Measurements from ENCODE around the gene MAP2K2.
"Not testable (repeated sequence)": the region's sequence is repeated elsewhere in the genome, so short reads cannot be mapped to it uniquely, and the experiment has no call there.

The MAP2K2 gene

DNA sequence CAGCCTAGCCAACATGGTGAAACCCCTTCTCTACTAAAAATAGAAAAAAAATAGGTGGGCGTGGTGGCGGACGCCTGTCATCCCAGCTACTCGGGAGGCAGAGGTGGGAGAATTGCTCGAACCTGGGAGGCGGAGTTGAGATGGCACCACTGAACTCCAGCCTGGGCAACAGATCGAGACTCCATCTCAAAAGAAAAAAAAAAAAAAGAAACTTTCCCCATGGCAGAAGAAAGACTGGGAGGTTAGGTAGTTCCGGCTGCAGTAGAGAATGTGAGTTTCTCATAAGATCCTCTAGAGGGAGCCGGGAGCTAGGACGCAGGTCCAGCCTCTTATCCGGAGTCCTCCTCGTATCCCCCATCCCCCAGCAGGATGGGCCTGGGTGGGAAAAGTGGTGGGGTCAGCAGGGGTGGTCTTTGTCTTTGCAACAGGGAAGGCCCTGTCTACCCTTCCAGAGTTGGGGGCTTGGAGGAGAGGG lies 16.4 kb upstream of the MAP2K2 start:
- H3K36me3 Mint-ChIP-seq (ENCODE audit: low read depth), result no peaks in the 10 kb centered on the region
- no peak overlapping the region for H3K4me3 Mint-ChIP-seq
- peaks cover 9% of the 10 kb centered on the region for H3K4me1 Mint-ChIP-seq (ENCODE audit: low read depth)
- peaks cover 7% of the 10 kb centered on the region for H3K27me3 Mint-ChIP-seq (ENCODE audit: low read depth)
- no peaks in the 10 kb centered on the region for H3K9me3 Mint-ChIP-seq
- no peak overlapping the region for H3K27ac Mint-ChIP-seq

DNA sequence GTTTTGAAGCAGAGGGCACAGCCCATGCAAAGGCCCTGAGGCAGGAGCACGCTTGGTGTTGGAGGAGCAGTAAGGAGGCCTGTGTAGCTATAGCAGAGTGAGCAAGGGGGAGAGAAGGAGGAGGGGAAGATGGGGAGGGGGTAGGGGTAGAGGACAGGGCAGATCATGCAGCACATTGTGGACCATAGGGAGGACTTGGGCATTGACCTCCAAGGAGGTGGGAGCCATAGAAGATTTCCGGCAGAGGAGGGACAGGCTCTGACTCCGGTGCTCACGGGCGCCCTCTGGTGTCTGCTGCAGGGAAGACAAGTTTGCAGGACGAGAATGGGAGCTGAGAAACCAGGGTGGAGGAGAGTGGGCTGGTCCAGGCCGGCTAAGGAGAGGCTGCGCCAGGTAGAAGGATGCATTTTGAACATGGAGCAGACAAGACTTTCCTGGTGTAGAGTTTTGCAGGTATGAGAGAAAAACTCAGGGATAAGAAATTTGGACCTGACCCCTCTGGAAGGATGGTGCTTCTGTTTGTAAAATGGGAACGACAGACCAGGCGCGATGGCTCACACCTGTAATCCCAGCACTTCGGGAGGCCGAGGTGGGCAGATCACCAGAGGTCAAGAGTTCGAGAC lies 15.8 kb upstream of the MAP2K2 start:
- peaks cover 9% of the 10 kb centered on the region for H3K4me1 Mint-ChIP-seq (ENCODE audit: low read depth)
- H3K27me3 Mint-ChIP-seq (ENCODE audit: low read depth), result peaks cover 7% of the 10 kb centered on the region
- peak overlapping the region; percentile 21 for H3K4me3 Mint-ChIP-seq
- peak overlapping the region; percentile 12 for H3K27ac Mint-ChIP-seq
- no peaks in the 10 kb centered on the region for H3K9me3 Mint-ChIP-seq
- no peaks in the 10 kb centered on the region for H3K36me3 Mint-ChIP-seq (ENCODE audit: low read depth)

DNA sequence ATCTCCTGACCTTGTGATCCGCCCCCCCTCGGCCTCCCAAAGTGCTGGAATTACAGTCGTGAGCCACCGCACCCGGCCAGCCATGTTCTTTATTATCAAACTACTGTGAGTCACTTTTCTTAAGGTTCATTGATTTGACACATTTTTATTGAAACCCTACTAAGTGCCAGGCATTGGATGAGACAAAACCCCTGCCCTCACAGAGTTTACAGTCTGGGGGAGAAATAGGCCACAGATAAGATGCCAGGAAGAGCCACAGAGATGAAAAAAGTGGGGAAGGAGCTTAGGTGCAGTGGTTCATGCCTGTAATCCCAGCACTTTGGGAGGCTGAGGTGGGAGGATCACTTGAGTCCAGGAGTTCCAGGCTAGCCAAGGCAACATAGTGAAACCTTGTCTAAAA lies 14.5 kb upstream of the MAP2K2 start:
- Mint-ChIP-seq H3K9me3 (no peaks in the 10 kb centered on the region), H3K4me1 (ENCODE audit: low read depth) (peaks cover 9% of the 10 kb centered on the region), H3K4me3 (peak overlapping the region; percentile 17), H3K36me3 (ENCODE audit: low read depth) (no peaks in the 10 kb centered on the region), H3K27ac (no peak overlapping the region), H3K27me3 (ENCODE audit: low read depth) (peaks cover 3% of the 10 kb centered on the region)

DNA sequence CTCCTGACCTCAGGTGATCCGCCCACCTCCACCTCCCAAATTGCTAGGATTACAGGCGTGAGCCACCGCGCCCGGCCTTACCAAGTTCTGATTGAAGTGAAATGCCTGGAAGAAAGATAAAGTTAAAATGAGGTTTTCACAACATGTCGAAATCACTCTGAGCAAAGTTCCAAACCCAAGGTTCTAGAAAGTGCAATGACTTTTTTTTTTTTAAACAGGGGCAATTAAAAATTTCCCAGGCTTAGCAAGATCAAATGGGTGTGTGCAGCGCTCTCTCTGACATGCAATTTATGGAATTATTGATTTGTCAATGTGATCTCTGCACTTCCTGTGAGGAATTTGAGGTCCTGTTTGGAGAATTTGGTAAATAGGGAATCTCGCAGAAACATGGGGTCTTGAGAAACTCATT lies 12.8 kb upstream of the MAP2K2 start:
- Mint-ChIP-seq H3K36me3 (ENCODE audit: low read depth) (no peaks in the 10 kb centered on the region), H3K9me3 (no peaks in the 10 kb centered on the region), H3K27ac (no peak overlapping the region), H3K4me1 (ENCODE audit: low read depth) (peaks cover 9% of the 10 kb centered on the region), H3K27me3 (ENCODE audit: low read depth) (peaks cover 3% of the 10 kb centered on the region), H3K4me3 (no peak overlapping the region)

DNA sequence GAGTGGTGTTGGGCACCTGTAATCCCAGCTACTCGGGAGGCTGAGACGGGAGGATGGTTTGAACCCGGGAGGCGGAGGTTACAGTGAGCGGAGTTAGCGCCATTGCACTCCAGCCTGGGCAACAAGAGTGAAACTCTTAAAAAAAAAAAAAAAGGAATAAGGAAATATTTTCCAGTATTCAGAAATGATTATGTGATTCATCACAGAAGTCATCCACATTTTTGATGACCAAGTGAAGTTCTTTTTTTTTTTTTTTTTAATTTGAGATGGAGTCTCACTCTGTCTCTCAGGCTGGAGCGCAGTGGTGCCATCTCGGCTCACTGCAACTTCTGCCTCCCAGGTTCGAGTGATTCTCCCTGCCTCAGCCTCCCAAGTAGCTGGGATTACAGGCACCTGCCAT lies 11.5 kb upstream of the MAP2K2 start:
- not testable (repeated sequence) for H3K9me3 Mint-ChIP-seq; H3K4me3 Mint-ChIP-seq; H3K4me1 Mint-ChIP-seq (ENCODE audit: low read depth)

DNA sequence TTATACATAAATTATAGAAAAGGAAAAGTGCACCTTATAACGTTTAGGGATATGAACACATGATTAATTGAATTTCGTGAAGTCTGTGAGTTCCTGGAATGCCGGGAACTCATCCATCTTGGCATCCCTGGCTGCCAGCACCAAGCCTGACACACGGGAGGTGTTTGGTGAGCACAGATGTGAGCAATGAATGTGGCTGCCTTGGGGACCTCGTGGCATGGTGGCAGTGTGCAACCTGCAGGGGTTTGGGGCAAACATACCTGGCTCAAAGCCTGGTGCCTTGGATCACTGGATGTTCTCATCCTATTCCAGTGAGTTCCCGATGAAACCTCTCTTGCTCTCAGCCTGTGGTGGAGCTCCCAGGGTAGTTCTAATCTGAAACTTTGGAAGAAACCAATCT lies 10.4 kb upstream of the MAP2K2 start:
- Mint-ChIP-seq H3K4me1 (ENCODE audit: low read depth) (no peaks in the 10 kb centered on the region), H3K27me3 (ENCODE audit: low read depth) (peaks cover 10% of the 10 kb centered on the region), H3K27ac (no peak overlapping the region), H3K4me3 (no peak overlapping the region), H3K36me3 (ENCODE audit: low read depth) (no peaks in the 10 kb centered on the region), H3K9me3 (no peaks in the 10 kb centered on the region)

More for the DNA sequence above, 11.5 kb upstream of the MAP2K2 start:
- H3K27me3 Mint-ChIP-seq (ENCODE audit: low read depth); H3K36me3 Mint-ChIP-seq (ENCODE audit: low read depth); H3K27ac Mint-ChIP-seq: not testable (repeated sequence)

DNA sequence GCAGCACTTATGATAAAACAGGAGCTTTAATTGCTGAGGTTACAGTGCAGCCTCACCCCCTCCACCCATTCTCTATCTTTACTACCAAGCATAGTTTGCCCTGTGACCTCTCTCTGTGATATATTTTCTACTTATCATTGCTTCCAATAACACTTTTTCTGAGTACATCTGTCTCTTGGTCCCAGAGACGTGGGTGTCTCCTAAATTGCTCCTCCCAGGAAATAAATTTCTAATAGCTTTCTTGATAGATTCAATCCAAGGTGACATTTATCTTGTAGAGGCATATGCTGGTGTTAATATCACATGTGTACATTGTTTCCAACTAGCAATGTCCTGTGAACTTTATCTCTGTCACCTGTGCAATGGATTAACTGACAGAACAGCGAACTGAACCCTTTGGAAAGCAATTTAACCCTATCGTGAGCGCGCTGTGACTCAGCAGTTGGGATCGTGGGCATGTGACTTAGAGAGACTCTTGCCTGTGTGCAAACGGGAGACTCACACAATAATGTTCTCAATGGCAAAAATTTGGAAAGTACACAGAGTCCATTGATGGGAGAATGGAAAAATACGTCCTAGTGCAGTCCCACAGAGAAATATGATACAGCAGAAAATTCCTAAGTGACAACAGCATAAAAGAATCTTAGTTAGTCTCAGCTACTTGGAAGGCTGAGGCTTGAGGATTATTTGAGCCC lies 7.0 kb upstream of the MAP2K2 start:
- Mint-ChIP-seq H3K27me3 (ENCODE audit: low read depth) (peaks cover 10% of the 10 kb centered on the region), H3K36me3 (ENCODE audit: low read depth) (no peaks in the 10 kb centered on the region), H3K27ac (no peak overlapping the region), H3K4me3 (no peak overlapping the region), H3K9me3 (no peaks in the 10 kb centered on the region), H3K4me1 (ENCODE audit: low read depth) (peaks cover 2% of the 10 kb centered on the region)

DNA sequence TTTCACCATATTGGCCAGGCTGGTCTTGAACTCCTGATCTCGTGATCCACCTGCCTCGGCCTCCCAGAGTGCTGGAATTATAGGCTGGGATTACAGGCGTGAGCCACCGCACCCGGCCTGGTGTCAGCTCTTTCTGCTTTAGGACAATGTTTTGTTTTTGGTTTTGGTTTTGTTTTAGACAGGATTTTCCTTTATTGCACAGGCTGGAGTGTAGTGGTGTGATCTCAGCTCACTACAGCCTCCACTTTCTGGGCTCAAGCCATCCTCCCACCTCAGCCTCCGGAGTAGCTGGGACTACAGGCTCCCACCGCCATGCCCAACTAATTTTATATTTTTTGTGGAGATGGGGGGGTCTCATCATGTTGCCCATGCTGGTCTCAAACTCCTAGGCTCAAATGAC lies 5.1 kb upstream of the MAP2K2 start:
- H3K9me3 Mint-ChIP-seq; H3K27me3 Mint-ChIP-seq (ENCODE audit: low read depth); H3K4me3 Mint-ChIP-seq; H3K4me1 Mint-ChIP-seq (ENCODE audit: low read depth); H3K36me3 Mint-ChIP-seq (ENCODE audit: low read depth); H3K27ac Mint-ChIP-seq: not testable (repeated sequence)

DNA sequence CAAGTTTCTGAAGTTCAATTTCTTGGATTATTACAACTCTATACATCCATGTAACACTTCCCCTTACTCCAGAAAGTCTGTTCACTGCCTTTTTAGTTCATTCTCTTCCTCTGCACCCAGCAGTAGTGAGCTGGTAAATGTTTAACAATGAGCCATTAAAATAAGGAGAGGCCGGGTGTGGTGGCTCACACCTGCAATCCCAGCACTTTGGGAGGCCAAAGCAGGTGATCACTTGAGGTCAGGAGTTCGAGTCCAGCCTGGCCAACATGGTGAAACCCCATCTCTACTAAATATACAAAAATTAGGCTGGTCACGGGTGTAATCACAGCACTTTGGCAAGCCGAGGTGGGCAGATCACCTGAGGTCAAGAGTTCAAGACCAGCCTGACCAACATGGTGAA lies 3.4 kb upstream of the MAP2K2 start:
- H3K4me1 Mint-ChIP-seq (ENCODE audit: low read depth), result peaks cover 15% of the 10 kb centered on the region
- not testable (repeated sequence) for H3K27me3 Mint-ChIP-seq (ENCODE audit: low read depth); H3K4me3 Mint-ChIP-seq; H3K9me3 Mint-ChIP-seq; H3K27ac Mint-ChIP-seq; H3K36me3 Mint-ChIP-seq (ENCODE audit: low read depth)

DNA sequence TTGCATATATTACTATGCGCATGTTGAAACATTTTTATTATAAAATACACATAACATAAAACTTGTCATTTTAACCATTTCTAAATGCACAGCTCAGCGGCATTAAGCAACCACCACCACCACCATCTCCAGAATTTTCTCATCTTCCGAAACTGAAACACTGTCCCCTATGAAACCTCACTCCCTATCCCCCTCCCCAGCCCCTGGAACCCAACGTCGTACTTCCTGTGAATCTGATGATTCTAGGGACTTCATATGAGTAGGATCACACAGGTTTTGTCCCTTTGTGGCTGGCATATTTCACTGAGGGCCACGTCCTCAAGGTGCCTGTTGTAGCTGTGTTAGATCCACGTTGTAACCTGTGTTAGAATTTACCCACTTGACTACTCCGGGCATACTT lies 716 bp upstream of the MAP2K2 start:
- peaks cover 23% of the 10 kb centered on the region for H3K4me1 Mint-ChIP-seq (ENCODE audit: low read depth)
- peak overlapping the region; percentile 77 for H3K27ac Mint-ChIP-seq
- no peaks in the 10 kb centered on the region for H3K27me3 Mint-ChIP-seq (ENCODE audit: low read depth)
- peak overlapping the region; percentile 72 for H3K4me3 Mint-ChIP-seq
- H3K36me3 Mint-ChIP-seq (ENCODE audit: low read depth), result peaks cover 2% of the 10 kb centered on the region
- no peaks in the 10 kb centered on the region for H3K9me3 Mint-ChIP-seq

DNA sequence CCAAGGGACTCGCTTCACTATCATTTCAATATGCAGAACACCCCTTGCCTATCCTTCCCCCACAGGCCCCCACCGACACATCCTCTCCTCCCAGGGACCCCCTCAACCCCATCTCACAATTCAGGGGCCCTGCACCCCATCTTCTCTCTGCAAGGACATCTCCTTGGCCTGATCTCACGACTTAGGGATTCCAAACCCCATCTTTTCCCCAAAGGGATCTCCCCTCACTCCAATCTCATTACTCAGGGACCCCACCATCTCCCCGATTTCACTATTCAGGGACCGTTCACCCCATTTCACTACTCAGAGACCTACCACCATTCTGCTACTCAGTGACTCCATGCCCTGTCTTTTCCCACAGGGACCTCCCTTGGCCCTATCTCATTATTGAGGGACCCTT lies 1.4 kb downstream of the MAP2K2 start:
- peak overlapping the region; percentile 94 for H3K27ac Mint-ChIP-seq
- H3K4me1 Mint-ChIP-seq (ENCODE audit: low read depth), result peaks cover 24% of the 10 kb centered on the region
- H3K9me3 Mint-ChIP-seq, result no peaks in the 10 kb centered on the region
- H3K36me3 Mint-ChIP-seq (ENCODE audit: low read depth), result peaks cover 8% of the 10 kb centered on the region
- peak overlapping the region; percentile 98 for H3K4me3 Mint-ChIP-seq
- H3K27me3 Mint-ChIP-seq (ENCODE audit: low read depth), result no peaks in the 10 kb centered on the region

DNA sequence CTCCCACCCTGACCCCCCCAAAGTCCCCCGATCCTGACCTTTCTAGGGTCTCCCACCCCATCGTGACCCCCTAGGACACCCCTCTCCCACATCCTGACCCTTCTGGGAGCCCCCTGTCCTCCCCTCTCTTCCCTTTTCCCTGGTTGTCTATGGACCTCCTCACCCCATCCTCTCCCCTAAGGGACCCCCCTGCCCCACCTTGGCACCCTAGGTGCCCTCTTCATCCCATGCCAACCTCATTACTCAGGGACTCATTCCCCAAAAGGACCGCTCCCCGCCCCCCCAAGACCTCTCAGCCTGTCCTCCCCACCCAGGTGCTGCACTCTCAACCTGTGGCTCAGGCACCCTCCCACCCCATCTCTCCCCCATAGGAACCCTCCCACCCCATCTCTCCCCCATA lies 2.1 kb downstream of the MAP2K2 start:
- Mint-ChIP-seq H3K27me3 (ENCODE audit: low read depth) (no peaks in the 10 kb centered on the region), H3K36me3 (ENCODE audit: low read depth) (peaks cover 10% of the 10 kb centered on the region), H3K4me1 (ENCODE audit: low read depth) (peaks cover 25% of the 10 kb centered on the region), H3K27ac (no peak overlapping the region), H3K4me3 (no peak overlapping the region), H3K9me3 (no peaks in the 10 kb centered on the region)

DNA sequence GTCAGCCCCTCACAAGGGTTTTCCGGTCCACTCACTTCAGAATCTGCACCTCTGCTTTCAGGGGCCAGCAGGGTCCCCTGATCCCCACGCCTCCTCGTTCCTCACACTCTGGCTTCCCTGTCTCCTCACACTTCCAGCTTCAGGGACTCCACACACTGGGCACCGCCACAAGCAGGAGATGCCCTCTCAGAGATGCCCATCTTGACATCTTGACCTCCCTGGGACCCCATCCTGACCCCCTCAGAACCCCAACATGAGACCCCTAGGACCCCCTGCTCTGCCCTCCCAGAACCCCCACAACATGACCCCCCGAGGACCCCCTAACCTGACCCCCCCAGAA lies 2.7 kb downstream of the MAP2K2 start:
- Mint-ChIP-seq H3K27me3 (ENCODE audit: low read depth) (no peaks in the 10 kb centered on the region), H3K4me1 (ENCODE audit: low read depth) (peaks cover 27% of the 10 kb centered on the region), H3K9me3 (no peaks in the 10 kb centered on the region), H3K27ac (no peak overlapping the region), H3K36me3 (ENCODE audit: low read depth) (peaks cover 12% of the 10 kb centered on the region), H3K4me3 (no peak overlapping the region)

DNA sequence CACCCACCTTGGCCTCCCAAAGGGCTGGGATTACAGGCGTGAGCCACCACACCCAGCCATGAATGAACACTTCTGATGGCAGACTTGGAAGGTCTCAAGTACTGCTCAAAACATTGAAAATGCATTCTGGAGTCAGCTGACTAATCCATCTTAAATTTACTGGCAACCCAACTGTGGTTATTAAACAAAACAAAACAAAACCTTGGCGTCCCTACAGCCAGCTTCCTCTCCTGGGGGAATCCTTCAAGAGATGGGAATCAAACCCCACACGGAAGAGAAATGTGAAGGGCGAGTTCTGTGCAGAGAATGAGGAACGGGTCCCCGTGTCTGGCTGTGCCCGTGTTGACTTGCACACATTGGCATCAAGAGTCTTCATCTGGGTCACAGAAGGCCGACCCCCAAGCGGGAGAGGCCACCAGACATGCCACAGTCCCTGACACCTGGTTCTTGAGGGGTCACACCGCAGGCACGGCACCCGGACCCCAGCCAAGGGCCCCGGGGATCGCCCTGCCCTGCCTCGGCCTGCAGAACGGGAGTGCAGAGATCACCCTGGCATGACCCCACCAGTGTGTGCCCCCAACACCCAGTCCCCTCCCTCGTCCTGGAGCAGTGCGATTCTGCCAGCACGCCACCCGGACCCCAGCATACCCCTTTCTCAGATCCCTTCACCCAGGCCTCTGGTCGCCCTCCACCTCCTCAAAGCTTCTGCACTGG lies 3.2 kb downstream of the MAP2K2 start:
- peaks cover 12% of the 10 kb centered on the region for H3K36me3 Mint-ChIP-seq (ENCODE audit: low read depth)
- peaks cover 30% of the 10 kb centered on the region for H3K4me1 Mint-ChIP-seq (ENCODE audit: low read depth)
- H3K4me3 Mint-ChIP-seq, result no peak overlapping the region
- H3K27me3 Mint-ChIP-seq (ENCODE audit: low read depth), result no peaks in the 10 kb centered on the region
- no peaks in the 10 kb centered on the region for H3K9me3 Mint-ChIP-seq
- H3K27ac Mint-ChIP-seq, result no peak overlapping the region

DNA sequence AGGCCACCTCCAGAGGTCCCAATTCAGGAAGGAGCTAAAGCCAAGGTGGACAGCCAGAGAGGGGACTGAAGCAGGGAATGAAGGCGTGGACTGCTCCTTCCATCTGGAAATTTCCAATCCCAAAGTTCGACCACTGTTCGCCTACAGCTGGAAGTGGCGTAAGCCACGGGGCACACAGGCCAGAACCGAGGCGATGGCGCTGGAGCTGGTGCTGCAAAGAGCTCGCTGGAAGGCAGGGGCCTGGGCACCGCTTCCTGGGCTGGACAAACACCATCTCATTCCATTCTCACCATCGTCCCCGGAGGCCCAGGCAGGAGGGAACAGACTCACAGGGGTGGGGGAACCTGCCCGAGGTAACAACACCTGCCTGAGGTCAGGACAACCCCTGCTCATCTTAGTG lies 4.2 kb downstream of the MAP2K2 start:
- peaks cover 15% of the 10 kb centered on the region for H3K36me3 Mint-ChIP-seq (ENCODE audit: low read depth)
- no peak overlapping the region for H3K4me3 Mint-ChIP-seq
- no peaks in the 10 kb centered on the region for H3K27me3 Mint-ChIP-seq (ENCODE audit: low read depth)
- H3K9me3 Mint-ChIP-seq, result no peaks in the 10 kb centered on the region
- peak overlapping the region; percentile 31 for H3K27ac Mint-ChIP-seq
- H3K4me1 Mint-ChIP-seq (ENCODE audit: low read depth), result peaks cover 38% of the 10 kb centered on the region

Data from T-helper 1 cell treated with Interleukin-12 subunit alpha and Interleukin-12 subunit beta and Interleukin-4 antibody, amounts not matched to agents 30 μg/mL and 1 μg/mL, for 36 hours (primary cell).